Esophagus squamous epithelium (tissue), 4 donors: ENCODE data around the gene ZNHIT1.

Experiments used
- CTCF ChIP-seq, 6 experiments: fragments of 450-650 bp in 4 of 6; fragments of 200-600 bp in 2 of 6; sonication (generic) in 2 of 6; IDR thresholded peaks; one replicate each; pipeline ENCODE4 v1.5.1; 2016 to 2019; ENCODE audit warnings: antibody characterized with exemption in 6 of 6, mild to moderate bottlenecking in 4 of 6, moderate library complexity in 4 of 6
- POLR2A ChIP-seq, 4 donors: fragments of 450-650 bp; IDR thresholded peaks; one replicate each; pipeline ENCODE4 v1.6.1; 2017; ENCODE audit warnings: antibody characterized with exemption in 4 of 4, mild to moderate bottlenecking in 4 of 4, moderate library complexity in 3 of 4

GRCh38 chr7:101225650-101226049, 7.7 kb downstream of the ZNHIT1 start:
- TF ChIP-seq CTCF (IDR thresholded peaks at IDR 0.05) (no peak), POLR2A (IDR thresholded peaks at IDR 0.05) (no peak)
